Neuron (in vitro differentiated cells): ENCODE measurements around the gene ADARB2.

ENCODE experiments used
- H2AFZ ChIP-seq: one replicate; pipeline ENCODE4 v1.6.1; 2013; ENCODE audit warnings: low read depth, mild to moderate bottlenecking, inconsistent platforms, low read length, moderate library complexity
- H3K27me3 ChIP-seq: one replicate; pipeline ENCODE4 v1.6.1; 2013; ENCODE audit warnings: low read length; ENCODE audit not compliant: insufficient read depth
- H3K36me3 ChIP-seq: one replicate; pipeline ENCODE4 v1.6.1; 2013; ENCODE audit warnings: low read length; ENCODE audit not compliant: insufficient read depth
- H3K4me1 ChIP-seq: one replicate; pipeline ENCODE4 v1.6.1; 2013; ENCODE audit warnings: low read length; ENCODE audit not compliant: insufficient read depth
- H3K4me3 ChIP-seq: 2 replicates; pipeline ENCODE4 v1.5.1; 2013; ENCODE audit warnings: mild to moderate bottlenecking, low read length, moderate library complexity
- H3K9me3 ChIP-seq: one replicate; pipeline ENCODE4 v1.6.1; 2013; ENCODE audit warnings: low read length

Gene ADARB2

DNA sequence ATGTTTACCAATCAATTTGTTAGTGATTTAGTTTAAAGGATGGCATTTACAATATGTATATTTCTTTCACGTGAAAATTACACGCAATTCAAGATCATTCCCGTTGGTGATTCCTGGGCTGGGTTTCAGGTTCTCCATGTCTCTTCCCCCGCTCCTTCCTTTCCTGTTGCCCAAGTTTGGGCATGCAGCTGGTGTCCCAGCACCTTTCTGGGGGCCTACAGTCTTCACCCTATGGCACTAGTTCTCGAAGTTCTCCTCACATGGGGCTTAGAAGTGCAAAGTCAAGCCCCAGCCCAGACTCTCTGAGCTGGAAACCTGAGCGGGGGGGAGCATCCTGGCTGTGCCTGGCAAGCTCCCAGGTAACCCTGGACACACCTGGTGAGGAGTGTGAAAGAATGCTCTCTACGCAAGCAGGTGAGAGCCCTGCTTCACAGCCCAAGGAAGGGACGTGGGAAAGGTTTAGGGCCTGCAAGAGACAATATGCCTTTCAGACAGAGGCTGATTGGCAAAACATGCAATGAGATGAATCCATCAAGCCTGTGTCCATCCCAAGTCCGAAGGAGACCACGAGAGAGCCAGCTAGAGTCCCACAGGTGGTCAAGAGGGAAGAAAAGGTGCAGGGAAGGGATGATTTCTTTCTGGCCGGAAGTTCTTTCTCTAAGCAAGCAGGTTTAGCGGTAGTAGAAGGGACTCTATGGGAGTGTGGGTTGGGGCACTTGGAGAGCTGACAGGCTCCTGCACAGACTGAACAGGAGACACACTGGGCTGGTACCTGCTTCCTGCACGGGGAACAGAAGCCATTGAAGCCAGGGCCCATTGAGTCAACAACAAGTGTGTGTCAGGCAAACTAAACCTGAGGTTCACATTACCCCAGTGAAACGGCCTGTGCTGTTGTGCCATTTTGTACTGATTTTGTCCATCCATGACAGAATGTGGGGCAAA, 131.1 kb downstream of the ADARB2 start:
- H3K4me1 ChIP-seq = no peaks in the 10 kb centered on the region
- no peak overlapping the region for H3K4me3 ChIP-seq
- no peak overlapping the region for H2AFZ ChIP-seq
- H3K9me3 ChIP-seq = no peaks in the 10 kb centered on the region
- H3K27me3 ChIP-seq = peaks cover 18% of the 10 kb centered on the region
- no peaks in the 10 kb centered on the region for H3K36me3 ChIP-seq

DNA sequence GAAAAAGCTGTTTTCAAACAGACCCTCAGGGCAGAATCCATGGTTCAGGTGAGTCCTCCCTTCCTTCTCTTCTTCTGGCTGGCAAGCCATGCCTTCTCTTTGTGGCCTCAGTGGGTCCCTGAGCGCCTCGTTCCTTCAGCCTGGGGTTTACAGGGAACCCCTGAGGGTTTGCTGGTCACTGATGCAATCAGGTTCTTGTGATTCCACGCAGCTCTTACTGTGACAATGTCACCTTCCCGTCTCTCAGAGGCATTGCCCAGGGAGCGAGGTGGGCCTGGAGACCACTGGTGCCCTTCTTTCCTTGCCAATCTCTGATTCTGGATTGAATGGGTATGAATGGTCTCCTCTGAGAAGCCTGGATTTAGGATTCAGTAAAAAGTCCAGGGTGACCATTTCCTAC, 132.2 kb downstream of the ADARB2 start:
- Histone ChIP-seq H3K9me3 (no peaks in the 10 kb centered on the region), H3K36me3 (no peaks in the 10 kb centered on the region), H3K4me1 (no peaks in the 10 kb centered on the region), H2AFZ (no peak overlapping the region), H3K27me3 (peaks cover 18% of the 10 kb centered on the region), H3K4me3 (no peak overlapping the region)

DNA sequence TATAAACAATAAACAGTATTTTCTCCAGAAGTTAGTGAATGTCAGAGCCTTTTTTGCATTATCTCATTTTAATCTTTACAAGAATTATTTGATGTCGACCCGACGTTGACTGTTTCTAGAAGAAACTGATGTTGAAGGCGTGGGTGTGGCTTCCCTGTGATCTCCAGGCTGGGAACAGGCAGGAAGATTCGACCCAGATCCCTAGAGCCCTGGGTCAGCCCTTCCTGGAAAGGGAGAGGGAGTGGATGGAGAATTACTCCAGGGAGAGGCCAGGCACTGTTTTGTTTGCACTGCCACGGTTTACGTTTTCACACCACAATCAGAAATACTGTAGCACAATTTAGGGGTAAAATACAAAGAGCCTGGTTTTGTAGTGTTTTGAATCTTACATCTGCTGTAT, 133.1 kb downstream of the ADARB2 start:
- Histone ChIP-seq H2AFZ (no peak overlapping the region), H3K4me3 (no peak overlapping the region)

DNA sequence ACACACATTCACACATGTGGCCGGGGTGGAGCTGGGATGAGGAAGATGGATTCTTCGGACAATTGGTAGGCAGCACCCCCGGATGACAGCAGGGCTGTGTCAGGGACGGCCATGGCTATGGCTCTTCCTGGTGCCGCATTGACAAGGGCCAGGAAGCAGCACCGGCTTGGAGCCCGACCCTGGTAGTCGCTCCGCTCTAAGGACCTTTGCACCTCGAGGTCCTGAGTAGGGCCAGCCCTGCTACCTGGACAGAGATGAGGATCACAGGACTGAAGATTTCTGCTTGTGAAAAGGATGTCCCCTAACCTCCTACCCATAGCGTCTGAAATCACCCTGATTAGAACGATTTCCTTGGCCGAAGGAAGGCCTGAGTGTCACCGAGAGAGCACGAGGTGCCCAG, 134.1 kb downstream of the ADARB2 start:
- Histone ChIP-seq H3K4me1 (no peaks in the 10 kb centered on the region), H3K9me3 (no peaks in the 10 kb centered on the region), H2AFZ (no peak overlapping the region), H3K36me3 (no peaks in the 10 kb centered on the region), H3K4me3 (no peak overlapping the region), H3K27me3 (peaks cover 6% of the 10 kb centered on the region)

More for the DNA sequence above, 133.1 kb downstream of the ADARB2 start:
- H3K4me1 ChIP-seq = no peaks in the 10 kb centered on the region
- H3K27me3 ChIP-seq = peaks cover 12% of the 10 kb centered on the region
- no peaks in the 10 kb centered on the region for H3K9me3 ChIP-seq
- no peaks in the 10 kb centered on the region for H3K36me3 ChIP-seq

DNA sequence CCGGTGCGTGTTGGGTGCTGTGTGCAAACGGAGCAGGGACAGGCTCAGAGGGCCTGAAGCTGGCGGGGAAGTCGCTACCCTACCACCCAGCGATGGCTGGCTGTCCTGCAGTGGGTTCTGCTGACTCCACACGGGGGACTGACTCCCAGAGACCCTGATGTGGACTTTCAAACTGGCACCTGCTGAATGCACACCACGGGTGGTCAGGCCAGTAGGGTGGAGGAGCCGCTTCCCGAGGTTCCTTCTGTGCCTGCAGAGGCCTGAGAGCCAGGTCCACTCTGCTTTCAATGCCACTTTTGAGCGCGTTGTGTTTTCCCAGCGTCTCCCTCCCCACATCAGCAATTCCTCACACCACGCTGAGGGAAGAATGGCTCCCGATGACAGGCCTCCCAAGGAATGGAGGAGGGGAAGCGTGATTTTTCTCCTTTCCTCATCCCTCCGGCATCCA, 135.3 kb downstream of the ADARB2 start:
- H3K4me1 ChIP-seq = no peaks in the 10 kb centered on the region
- no peaks in the 10 kb centered on the region for H3K27me3 ChIP-seq
- H2AFZ ChIP-seq = no peak overlapping the region
- no peak overlapping the region for H3K4me3 ChIP-seq
- H3K9me3 ChIP-seq = no peaks in the 10 kb centered on the region
- no peaks in the 10 kb centered on the region for H3K36me3 ChIP-seq

DNA sequence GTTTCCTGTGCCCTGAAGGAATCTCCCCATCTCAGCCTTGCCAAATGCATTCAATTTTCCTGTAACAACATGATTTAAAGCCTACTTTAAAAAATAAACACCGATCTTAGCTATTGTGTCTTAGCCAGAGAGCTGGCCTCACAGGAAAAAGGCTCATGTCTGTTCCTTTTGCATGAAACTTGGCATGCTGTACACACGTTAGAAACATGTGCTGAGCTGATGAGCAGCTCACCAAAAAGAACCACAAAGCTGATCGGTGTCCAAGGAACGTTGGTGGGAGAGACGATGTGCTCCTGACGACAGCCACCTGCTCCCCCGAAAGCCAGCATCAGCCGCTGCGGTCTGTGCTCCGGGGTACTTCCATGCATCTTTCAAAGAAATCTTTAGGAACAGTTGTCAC, 135.9 kb downstream of the ADARB2 start:
- no peak overlapping the region for H2AFZ ChIP-seq
- H3K27me3 ChIP-seq = no peaks in the 10 kb centered on the region
- H3K9me3 ChIP-seq = no peaks in the 10 kb centered on the region
- no peak overlapping the region for H3K4me3 ChIP-seq
- H3K36me3 ChIP-seq = no peaks in the 10 kb centered on the region
- no peaks in the 10 kb centered on the region for H3K4me1 ChIP-seq

DNA sequence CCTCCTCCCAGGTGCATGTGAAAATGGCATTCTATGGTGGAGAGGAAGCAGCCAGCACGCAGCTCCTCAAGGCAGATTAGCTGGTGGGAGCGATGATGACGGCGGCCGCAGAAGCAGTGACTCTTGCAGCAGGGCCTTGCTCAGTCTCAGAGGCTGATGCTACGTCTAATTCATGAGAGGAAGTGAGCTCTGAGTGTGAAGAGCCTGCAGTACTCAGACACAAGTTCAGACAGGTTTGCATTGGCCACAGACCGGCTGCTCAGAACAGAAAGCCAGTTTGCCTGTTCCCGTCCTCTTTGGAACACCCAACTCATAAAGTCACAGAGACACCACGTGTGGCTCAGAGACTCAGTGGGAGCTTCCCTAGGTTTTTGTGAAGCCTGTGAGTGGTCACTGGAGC, 136.5 kb downstream of the ADARB2 start:
- Histone ChIP-seq H3K9me3 (no peaks in the 10 kb centered on the region), H3K4me3 (no peak overlapping the region), H2AFZ (no peak overlapping the region), H3K36me3 (no peaks in the 10 kb centered on the region), H3K4me1 (no peaks in the 10 kb centered on the region), H3K27me3 (no peaks in the 10 kb centered on the region)

DNA sequence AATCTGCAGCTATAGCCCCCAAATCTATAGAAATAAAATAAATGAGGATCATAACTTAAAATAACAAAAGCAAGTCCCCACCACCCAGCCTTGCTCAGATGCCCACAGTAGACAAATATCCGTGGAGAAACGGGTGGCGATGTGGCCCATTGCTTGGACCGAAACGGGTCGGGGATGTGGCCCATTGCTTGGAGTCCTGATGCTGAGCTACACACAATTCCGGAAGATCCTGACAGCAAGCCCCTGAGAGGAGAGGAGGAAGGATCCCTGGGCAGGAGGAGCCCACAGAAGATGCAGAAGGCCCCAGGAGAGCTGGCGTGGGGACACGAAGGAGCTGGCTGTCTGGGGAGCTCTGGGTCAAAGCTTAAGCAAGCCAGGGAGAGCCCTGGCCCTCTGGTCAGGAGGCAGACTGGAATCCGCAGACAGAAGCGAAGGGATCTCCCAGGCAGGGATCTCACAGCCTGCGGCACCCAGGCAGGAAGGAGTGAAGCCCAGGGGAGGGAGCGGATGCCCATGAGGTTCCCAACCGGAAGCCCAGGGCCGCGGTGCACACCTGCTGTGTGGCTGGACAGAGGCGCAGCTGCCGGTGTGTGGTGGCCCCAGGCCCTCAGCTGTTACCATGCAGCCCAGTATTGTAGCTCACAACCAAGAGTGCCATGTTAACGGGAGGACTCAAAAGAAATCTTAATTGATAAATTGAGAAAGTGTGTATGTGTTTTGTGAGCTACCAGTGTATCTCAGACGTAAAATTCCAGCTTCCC, 138.8 kb downstream of the ADARB2 start:
- Histone ChIP-seq H3K4me3 (no peak overlapping the region), H2AFZ (no peak overlapping the region), H3K27me3 (no peaks in the 10 kb centered on the region), H3K36me3 (no peaks in the 10 kb centered on the region), H3K9me3 (no peaks in the 10 kb centered on the region), H3K4me1 (no peaks in the 10 kb centered on the region)

DNA sequence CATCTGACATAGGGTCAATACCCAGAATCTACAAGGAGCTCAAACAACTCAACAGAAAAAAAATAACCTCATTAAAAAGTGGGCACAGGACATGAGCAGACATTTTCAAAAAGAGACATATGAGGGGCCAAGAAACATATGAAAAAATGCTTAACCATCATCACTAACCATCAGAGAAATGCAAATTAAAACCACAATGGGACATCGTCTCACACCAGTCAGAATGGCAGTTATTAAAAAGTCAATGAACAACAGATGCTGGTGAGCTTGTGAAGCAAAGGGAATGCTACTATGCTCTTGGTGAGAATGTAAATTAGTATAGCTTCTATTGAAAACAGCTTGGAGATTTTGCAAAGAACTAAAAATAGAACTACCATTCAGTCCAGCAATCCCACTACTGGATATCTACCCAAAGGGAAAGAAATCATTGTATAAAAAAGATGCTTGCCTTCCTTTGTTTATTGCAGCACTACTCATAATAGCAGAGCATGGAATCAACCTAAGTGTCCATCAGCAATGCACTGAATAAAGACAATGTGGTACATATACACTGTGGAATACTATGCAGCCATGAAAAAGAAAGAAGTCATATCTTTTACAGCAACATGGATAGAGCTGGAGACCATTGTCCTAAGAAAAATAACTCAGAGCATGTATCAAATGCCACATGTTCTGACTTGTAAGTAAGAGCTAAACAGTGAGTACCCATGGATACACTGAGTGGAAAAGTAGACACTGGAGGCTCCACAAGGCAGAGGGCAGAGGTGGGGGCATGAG, 139.8 kb downstream of the ADARB2 start:
- no peaks in the 10 kb centered on the region for H3K27me3 ChIP-seq
- no peak overlapping the region for H3K4me3 ChIP-seq
- H3K4me1 ChIP-seq = no peaks in the 10 kb centered on the region
- H3K36me3 ChIP-seq = no peaks in the 10 kb centered on the region
- no peak overlapping the region for H2AFZ ChIP-seq
- H3K9me3 ChIP-seq = no peaks in the 10 kb centered on the region

DNA sequence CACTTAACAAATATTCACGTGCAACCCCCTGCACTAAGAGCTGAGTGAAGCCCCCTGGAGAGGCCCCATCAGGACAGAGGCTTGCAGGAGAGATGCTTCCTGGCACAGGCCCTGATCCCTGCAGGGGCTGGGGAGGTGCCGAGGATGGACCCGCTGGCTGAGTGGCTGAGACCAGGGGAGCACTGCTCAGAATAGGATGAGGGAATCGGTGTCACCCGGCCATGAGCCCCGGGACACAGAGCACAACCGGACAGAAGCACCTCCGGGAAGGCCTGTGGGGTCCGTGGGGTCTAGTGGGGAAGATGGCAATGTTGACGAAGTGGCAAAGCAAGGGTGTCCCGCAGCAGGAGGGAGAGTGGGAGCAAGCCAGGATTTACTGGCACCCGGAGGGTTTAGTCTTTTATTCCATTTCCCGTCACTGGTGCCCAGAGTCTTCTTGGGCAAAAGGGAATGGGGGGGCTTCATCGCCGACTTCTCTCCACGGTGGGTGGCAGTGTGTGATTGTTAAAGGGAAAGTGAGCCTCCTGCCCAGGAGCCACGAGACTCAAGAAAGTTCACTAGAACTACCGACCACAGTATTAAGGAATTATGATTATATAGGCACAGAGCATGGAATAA, 140.7 kb downstream of the ADARB2 start:
- no peak overlapping the region for H3K4me3 ChIP-seq
- H3K4me1 ChIP-seq = no peaks in the 10 kb centered on the region

DNA sequence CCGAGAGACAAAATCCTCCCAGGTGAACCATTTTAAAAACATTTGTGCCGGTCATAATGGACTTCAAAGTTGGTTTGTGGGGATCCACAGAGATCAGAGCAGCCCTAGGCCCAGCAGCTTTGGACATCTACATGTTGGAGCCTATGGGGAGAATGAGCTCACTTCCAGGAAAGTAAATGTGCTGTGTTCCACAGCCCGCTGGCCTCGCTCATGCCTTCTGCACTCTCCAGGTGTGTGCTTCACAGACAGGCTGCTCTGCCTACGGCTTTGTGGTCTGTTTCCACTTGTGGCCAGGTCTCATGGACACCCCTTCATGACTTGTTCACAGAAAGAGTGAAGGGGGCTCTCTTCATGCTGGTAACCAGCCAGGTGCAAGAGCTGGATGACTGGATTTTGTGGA, 141.6 kb downstream of the ADARB2 start:
- Histone ChIP-seq H3K36me3 (no peaks in the 10 kb centered on the region), H3K27me3 (no peaks in the 10 kb centered on the region), H2AFZ (no peak overlapping the region), H3K9me3 (no peaks in the 10 kb centered on the region), H3K4me1 (no peaks in the 10 kb centered on the region), H3K4me3 (no peak overlapping the region)

More for the DNA sequence above, 140.7 kb downstream of the ADARB2 start:
- no peaks in the 10 kb centered on the region for H3K9me3 ChIP-seq
- H3K36me3 ChIP-seq = no peaks in the 10 kb centered on the region
- H3K27me3 ChIP-seq = no peaks in the 10 kb centered on the region
- H2AFZ ChIP-seq = no peak overlapping the region

DNA sequence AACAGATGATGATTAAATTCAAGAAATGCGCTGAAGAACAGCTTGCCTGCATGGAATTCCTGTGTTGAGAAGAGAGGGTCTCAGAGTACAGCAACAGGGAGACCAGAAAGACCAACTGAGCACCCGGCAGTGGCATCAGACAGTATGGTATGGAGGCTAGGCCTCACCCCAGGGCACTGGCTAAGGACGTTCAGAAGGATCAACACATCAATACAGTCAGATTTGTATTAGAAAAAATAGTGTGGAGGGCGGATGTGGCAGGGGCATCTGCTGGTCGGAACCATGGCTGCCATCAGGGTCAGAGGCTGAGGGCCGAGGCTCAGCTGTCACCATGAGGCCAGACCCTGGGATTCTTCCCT, 142.1 kb downstream of the ADARB2 start:
- Histone ChIP-seq H3K36me3 (no peaks in the 10 kb centered on the region), H3K9me3 (no peaks in the 10 kb centered on the region), H3K4me3 (no peak overlapping the region), H2AFZ (no peak overlapping the region), H3K4me1 (no peaks in the 10 kb centered on the region), H3K27me3 (no peaks in the 10 kb centered on the region)
